HCT116 (cell line): ENCODE results near the gene COX20. TPM values are rescaled to one million over a fixed set of nuclear protein-coding genes. Genes with fewer than 3 reads are reported as not detected.

Experiments used
- ATAC-seq: fragments of 200-7000 bp; cut with Tn5 transposase; 2 replicates; pipeline ENCODE4 v1.9.1; 2020; ENCODE audit warnings: mild to moderate bottlenecking, moderate library complexity
- BruUV-seq: library from RNA; stranded (reverse); fragments of 400-500 nt; replicated peaks from 2 replicates; lab custom pipeline; 2021; lab: Mats Ljungman, UMichigan
- CTCF ChIA-PET: fragments of 300-600 bp; sonication (Branson Sonifier 250); formaldehyde crosslinking; loops from one replicate; lab custom pipeline; 2021; ENCODE audit warnings: antibody characterized with exemption; lab: Charles Lee
- POLR2A ChIA-PET: fragments of 300-600, 350-600 bp; sonication (Branson Sonifier 250); formaldehyde crosslinking; loops from one replicate; lab custom pipeline; 2021; ENCODE audit warnings: antibody characterized with exemption; lab: Charles Lee
- RAD21 ChIA-PET, 2 experiments: fragments of 300-600 bp; sonication (Branson Sonifier 250); formaldehyde crosslinking; loops; one replicate each; lab custom pipeline; 2023; ENCODE audit warnings: low total read pairs in 2 of 2; ENCODE audit not compliant: uncharacterized antibody in 2 of 2, unreplicated experiment in 2 of 2, low non-redundant PET in 1 of 2; lab: Charles Lee
- DNase-seq: peaks from one replicate; pipeline ENCODE4 v3.0.0-alpha.2; 2010; ENCODE audit warnings: low read depth, low spot score
- H2AFZ ChIP-seq: fragments of 200-600 bp; shearing (Covaris generic), sonication (generic); 2 replicates; pipeline ENCODE4 v1.6.1; 2017; ENCODE audit warnings: low read depth, mixed run types, mixed read lengths, antibody characterized with exemption, low read length; ENCODE audit not compliant: poor library complexity, severe bottlenecking
- H3K27ac ChIP-seq: 2 replicates; pipeline ENCODE4 v1.5.1; 2012; ENCODE audit warnings: low read depth, low read length
- H3K27me3 ChIP-seq: fragments of 200-600 bp; sonication (generic); 2 replicates; pipeline ENCODE4 v1.6.1; 2016; ENCODE audit warnings: mixed run types, low read length, mixed read lengths; ENCODE audit not compliant: insufficient read depth
- H3K36me3 ChIP-seq, 2 experiments: fragments of 200-500 bp in 1 of 2; fragments of 200-600 bp in 1 of 2; sonication (Bioruptor generic) in 1 of 2; sonication (generic) in 1 of 2; 2 replicates each; pipeline versions ENCODE4 v1.5.1 to v1.6.1; 2014 to 2016; ENCODE audit warnings: low read length in 2 of 2, inconsistent platforms in 1 of 2, mixed read lengths in 1 of 2, mixed run types in 1 of 2; ENCODE audit not compliant: insufficient read depth in 2 of 2, control insufficient read depth in 1 of 2
- H3K4me1 ChIP-seq, 2 experiments: fragments of 200-600 bp in 1 of 2; sonication (generic) in 1 of 2; 2 replicates each; pipeline versions ENCODE4 v1.5.1 to v1.6.1; 2012 to 2017; ENCODE audit warnings: low read length in 2 of 2, inconsistent platforms in 1 of 2, mild to moderate bottlenecking in 1 of 2, mixed read lengths in 1 of 2, mixed run types in 1 of 2, moderate library complexity in 1 of 2; ENCODE audit not compliant: insufficient read depth in 2 of 2, control insufficient read depth in 1 of 2
- H3K4me2 ChIP-seq: fragments of 200-600 bp; sonication (generic); 2 replicates; pipeline ENCODE4 v1.6.1; 2017; ENCODE audit warnings: mixed run types, low read length, mixed read lengths
- H3K4me3 ChIP-seq, 2 experiments: fragments of 200-600 bp in 1 of 2; sonication (generic) in 1 of 2; replicated peaks in 1 of 2; 2 replicates each; pipeline ENCODE4 v1.5.1; 2011 to 2016; ENCODE audit warnings: low read length in 2 of 2, control low read depth in 1 of 2, low read depth in 1 of 2, mild to moderate bottlenecking in 1 of 2, mixed read lengths in 1 of 2, mixed run types in 1 of 2
- H3K79me2 ChIP-seq: fragments of 200-600 bp; sonication (generic); 2 replicates; pipeline ENCODE4 v1.6.1; 2017; ENCODE audit warnings: mild to moderate bottlenecking, mixed run types, low read length, moderate library complexity, mixed read lengths; ENCODE audit not compliant: insufficient read depth
- H3K9ac ChIP-seq: fragments of 200-600 bp; sonication (generic); 2 replicates; pipeline ENCODE4 v1.6.1; 2016; ENCODE audit warnings: low read length, mixed read lengths
- H3K9me2 ChIP-seq: fragments of 200-600 bp; sonication (generic), shearing (Covaris generic); 2 replicates; pipeline ENCODE4 v1.6.1; 2017; ENCODE audit warnings: mixed run types, mild to moderate bottlenecking, moderate library complexity; ENCODE audit not compliant: insufficient read depth
- H3K9me3 ChIP-seq, 2 experiments: fragments of 200-500 bp in 1 of 2; fragments of 200-600 bp in 1 of 2; sonication (Bioruptor generic) in 1 of 2; sonication (generic) in 1 of 2; 2 replicates each; pipeline ENCODE4 v1.6.1; 2014 to 2017; ENCODE audit warnings: low read length in 2 of 2, mixed read lengths in 2 of 2, inconsistent platforms in 1 of 2, low read depth in 1 of 2, mild to moderate bottlenecking in 1 of 2, mixed run types in 1 of 2, moderate library complexity in 1 of 2; ENCODE audit not compliant: control insufficient read depth in 1 of 2, insufficient read depth in 1 of 2
- H4K20me1 ChIP-seq: fragments of 200-600 bp; sonication (generic), shearing (Covaris generic); 2 replicates; pipeline ENCODE4 v1.6.1; 2017; ENCODE audit warnings: mixed run types, mild to moderate bottlenecking, moderate library complexity; ENCODE audit not compliant: insufficient read depth
- ATF3 ChIP-seq: IDR thresholded peaks from 2 replicates; pipeline ENCODE4 v1.6.1; 2012
- CBX3 ChIP-seq: IDR thresholded peaks from 2 replicates; pipeline ENCODE4 v1.6.1; 2012; ENCODE audit warnings: low read depth
- CEBPB ChIP-seq: IDR thresholded peaks from 2 replicates; pipeline ENCODE4 v1.6.1; 2012; ENCODE audit warnings: low read depth
- ELF1 ChIP-seq: IDR thresholded peaks from 2 replicates; pipeline ENCODE4 v1.6.1; 2012; ENCODE audit warnings: low read depth, borderline replicate concordance
- EZH2 ChIP-seq: fragments of 200-600 bp; sonication (generic); IDR thresholded peaks from 2 replicates; pipeline ENCODE4 v1.6.1; 2017; ENCODE audit warnings: antibody characterized with exemption, mixed run types
- FOSL1 ChIP-seq: IDR thresholded peaks from 2 replicates; pipeline ENCODE4 v1.6.1; 2012; ENCODE audit warnings: low read depth
- MAX ChIP-seq: IDR thresholded peaks from 2 replicates; pipeline ENCODE4 v1.6.1; 2012
- POLR2AphosphoS5 ChIP-seq: IDR thresholded peaks from 2 replicates; pipeline ENCODE4 v1.6.1; 2011; ENCODE audit warnings: mild to moderate bottlenecking, low read depth, low read length, moderate library complexity
- REST ChIP-seq: IDR thresholded peaks from 2 replicates; pipeline ENCODE4 v1.6.1; 2012; ENCODE audit warnings: low read depth
- SIN3A ChIP-seq: IDR thresholded peaks from 2 replicates; pipeline ENCODE4 v1.6.1; 2012; ENCODE audit warnings: low read depth
- SRF ChIP-seq: IDR thresholded peaks from 2 replicates; pipeline ENCODE4 v1.6.1; 2012; ENCODE audit warnings: low read depth
- TCF7L2 ChIP-seq: IDR thresholded peaks from 2 replicates; pipeline ENCODE4 v1.7.0; 2011; ENCODE audit warnings: borderline replicate concordance, inconsistent platforms; ENCODE audit not compliant: insufficient read depth, insufficient read length; ENCODE audit errors: extremely low read depth
- YY1 ChIP-seq: IDR thresholded peaks from 2 replicates; pipeline ENCODE4 v1.6.1; 2011; ENCODE audit warnings: low read length, low read depth, moderate library complexity, mild to moderate bottlenecking; ENCODE audit not compliant: insufficient replicate concordance; ENCODE audit errors: extremely low read depth
- ZFX ChIP-seq: fragments of 450-650 bp; IDR thresholded peaks from 2 replicates; pipeline ENCODE4 v1.6.1; 2017
- ZNF274 ChIP-seq: fragments of 200-500 bp; sonication (Bioruptor generic); IDR thresholded peaks from 2 replicates; pipeline ENCODE4 v1.6.1; 2014; ENCODE audit warnings: mild to moderate bottlenecking, low read depth, low read length, inconsistent platforms
- intact Hi-C: fragments of 100-400 bp; cut with micrococcal nuclease; formaldehyde crosslinking; loops from 2 replicates; pipeline ENCODE4 v1.10.0; 2022
- total RNA-seq: library from RNA; stranded (reverse); gene quantifications from one replicate; pipeline ENCODE4 v1.2.1, GENCODE V29; 2021; ENCODE audit not compliant: unreplicated experiment

COX20 gene
- total RNA-seq, 1 experiment from 2014 or later: 48.1 TPM

GRCh38 chr1:244860914-244861610, 25.6 kb downstream of the COX20 start:
- Histone ChIP-seq H3K4me3 (no peak overlapping the region), H3K27me3 (no peaks in the 10 kb centered on the region), H4K20me1 (peaks cover 65% of the 10 kb centered on the region), H3K9me2 (no peaks in the 10 kb centered on the region), H3K4me1 (peaks cover 18 to 25% of the 10 kb centered on the region in 2 experiments), H3K27ac (no peak overlapping the region), H3K9ac (peak overlapping the region; percentile 95; the same call in 1 of the 2 replicates)
- CTCF ChIA-PET: interaction anchor here (1.2 kb wide), 1 partner anchor 182 kb away, joined by 4 read pairs; no protein-coding TSS in a partner anchor
- TF ChIP-seq ATF3: no peak
- TF ChIP-seq SIN3A: 0 out of 2 replicates have a peak, but pooled peaks have one; percentile 39
- TF ChIP-seq TCF7L2: no peak
- TF ChIP-seq MAX: no peak
- no peak for TF ChIP-seq SRF
- no peak for TF ChIP-seq CEBPB
- TF ChIP-seq, all 23 proteins: peak for 1
- H2AFZ ChIP-seq: no peak overlapping the region
- intact Hi-C loops: loop anchor here (5.0 kb wide), 1 partner anchor 181 kb away; no protein-coding TSS in a partner anchor
- no TSS peak for BruUV-seq
- no peaks in the 10 kb centered on the region for H3K9me3 ChIP-seq
- peaks cover 62 to 67% of the 10 kb centered on the region in 2 experiments for H3K36me3 ChIP-seq
- DNase-seq (no peak), ATAC-seq (no peak)
- ChIA-PET POLR2A (interaction anchor here (0.7 to 1.9 kb wide), 3 partner anchors 11 to 27 kb away, joined by 4 to 7 read pairs (median 7); no protein-coding TSS in a partner anchor), RAD21 (no interaction called here)
- peaks cover 81% of the 10 kb centered on the region for H3K79me2 ChIP-seq
- H3K4me2 ChIP-seq: peak overlapping the region; percentile 87

- peaks cover 58% of the 10 kb centered on the region for H4K20me1 ChIP-seq
- no peak overlapping the region for H2AFZ ChIP-seq
- POLR2A ChIA-PET: interaction anchor here (0.7 to 1.9 kb wide), 4 partner anchors 12 to 28 kb away, joined by 3 to 7 read pairs (median 6); no protein-coding TSS in a partner anchor
- peaks cover 18 to 25% of the 10 kb centered on the region in 2 experiments for H3K4me1 ChIP-seq
- intact Hi-C loops: loop anchor here (5.0 kb wide), 1 partner anchor 181 kb away; no protein-coding TSS in a partner anchor
- no peak overlapping the region; the same call in 1 of the 2 replicates for H3K27ac ChIP-seq
- BruUV-seq: no TSS peak
- CTCF ChIA-PET: interaction anchor here (1.2 kb wide), 1 partner anchor 181 kb away, joined by 4 read pairs; no protein-coding TSS in a partner anchor
- DNase-seq (no peak), ATAC-seq (no peak)
- no peaks in the 10 kb centered on the region for H3K9me2 ChIP-seq
- no peaks in the 10 kb centered on the region for H3K9me3 ChIP-seq
- peak overlapping the region; percentile 95 for H3K9ac ChIP-seq
- peaks cover 75% of the 10 kb centered on the region for H3K79me2 ChIP-seq
- RAD21 ChIA-PET: no interaction called here
- H3K36me3 ChIP-seq: peaks cover 55 to 60% of the 10 kb centered on the region in 2 experiments
- peak overlapping the region; percentile 87 for H3K4me2 ChIP-seq
- H3K27me3 ChIP-seq: no peaks in the 10 kb centered on the region
- H3K4me3 ChIP-seq: peak overlapping the region; percentile 66 to 98
- TF ChIP-seq ZFX (no peak), POLR2AphosphoS5 (no peak), EZH2 (no peak), FOSL1 (no peak), CBX3 (no peak), YY1 (no peak), ZNF274 (no peak), ELF1 (no peak), MAX (no peak), REST (no peak)
These were observed 26.2 kb downstream of the COX20 start for GRCh38 chr1:244861683-244862082.
